GM13977 (cell line): ENCODE data around the gene PRH2.

ENCODE experiments used
- DNase-seq: peaks from one replicate; pipeline ENCODE4 v3.0.0; 2012; ENCODE audit warnings: low spot score
- in situ Hi-C: fragments of 300-500 bp; cut with MboI; formaldehyde crosslinking; loops from one replicate; pipeline ENCODE4 v1.12.0; 2022; ENCODE audit warnings: low sequenced_read_pairs, low pct_unique_long_range_greater_than_20kb, mixed read lengths, inconsistent platforms; ENCODE audit not compliant: unreplicated experiment
- TF ChIP-seq, protein P1 (sequence below): IDR thresholded peaks from 2 replicates; pipeline ENCODE4 v1.5.1; 2012; ENCODE audit warnings: mild to moderate bottlenecking, control low read depth; ENCODE audit not compliant: insufficient read depth; ENCODE audit errors: extremely low read depth, missing control alignments

The PRH2 gene

DNA sequence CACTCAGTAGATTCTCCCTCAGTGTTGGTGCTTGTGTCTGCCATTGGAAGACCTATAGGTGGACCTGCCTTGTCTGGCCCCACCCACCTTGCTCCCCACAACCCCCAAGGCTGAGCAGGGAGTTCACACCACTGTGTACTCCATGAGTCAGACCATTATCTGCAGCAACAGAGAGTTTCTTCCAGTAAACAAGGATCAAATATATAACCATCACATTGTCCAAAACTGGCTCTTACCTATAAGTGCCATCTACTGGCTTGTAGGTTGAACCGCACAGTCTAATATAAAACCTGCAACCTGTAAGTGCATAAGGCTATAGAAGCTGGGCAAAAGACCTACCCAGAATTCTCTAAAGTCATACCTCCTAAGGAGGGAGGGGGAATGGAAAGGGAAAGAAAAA is 27.6 kb upstream of the PRH2 start:
- in situ Hi-C loops = no loop called here
- DNase-seq = no peak
- TF ChIP-seq, protein P1, sequence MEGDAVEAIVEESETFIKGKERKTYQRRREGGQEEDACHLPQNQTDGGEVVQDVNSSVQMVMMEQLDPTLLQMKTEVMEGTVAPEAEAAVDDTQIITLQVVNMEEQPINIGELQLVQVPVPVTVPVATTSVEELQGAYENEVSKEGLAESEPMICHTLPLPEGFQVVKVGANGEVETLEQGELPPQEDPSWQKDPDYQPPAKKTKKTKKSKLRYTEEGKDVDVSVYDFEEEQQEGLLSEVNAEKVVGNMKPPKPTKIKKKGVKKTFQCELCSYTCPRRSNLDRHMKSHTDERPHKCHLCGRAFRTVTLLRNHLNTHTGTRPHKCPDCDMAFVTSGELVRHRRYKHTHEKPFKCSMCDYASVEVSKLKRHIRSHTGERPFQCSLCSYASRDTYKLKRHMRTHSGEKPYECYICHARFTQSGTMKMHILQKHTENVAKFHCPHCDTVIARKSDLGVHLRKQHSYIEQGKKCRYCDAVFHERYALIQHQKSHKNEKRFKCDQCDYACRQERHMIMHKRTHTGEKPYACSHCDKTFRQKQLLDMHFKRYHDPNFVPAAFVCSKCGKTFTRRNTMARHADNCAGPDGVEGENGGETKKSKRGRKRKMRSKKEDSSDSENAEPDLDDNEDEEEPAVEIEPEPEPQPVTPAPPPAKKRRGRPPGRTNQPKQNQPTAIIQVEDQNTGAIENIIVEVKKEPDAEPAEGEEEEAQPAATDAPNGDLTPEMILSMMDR = no peak

DNA sequence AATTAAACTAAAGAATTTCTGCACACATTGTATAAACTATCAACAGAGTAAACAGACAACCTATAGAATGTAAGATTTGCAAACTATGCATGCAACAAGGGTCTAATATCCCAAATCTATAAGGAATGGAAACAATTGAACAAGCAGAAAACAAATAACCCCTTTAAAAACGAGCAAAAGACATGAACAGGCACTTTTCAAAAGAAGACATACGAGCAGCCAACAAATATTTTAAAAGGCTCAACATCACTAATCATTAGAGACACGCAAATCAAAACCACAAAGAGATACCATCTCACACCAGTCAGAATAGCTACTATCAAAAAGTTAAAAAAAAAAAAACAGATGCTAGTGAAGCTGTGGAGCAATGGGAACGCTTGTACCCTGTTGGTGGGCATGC is 24.4 kb upstream of the PRH2 start:
- no peak for DNase-seq
- in situ Hi-C loops = no loop called here
- TF ChIP-seq, protein P1 = no peak

DNA sequence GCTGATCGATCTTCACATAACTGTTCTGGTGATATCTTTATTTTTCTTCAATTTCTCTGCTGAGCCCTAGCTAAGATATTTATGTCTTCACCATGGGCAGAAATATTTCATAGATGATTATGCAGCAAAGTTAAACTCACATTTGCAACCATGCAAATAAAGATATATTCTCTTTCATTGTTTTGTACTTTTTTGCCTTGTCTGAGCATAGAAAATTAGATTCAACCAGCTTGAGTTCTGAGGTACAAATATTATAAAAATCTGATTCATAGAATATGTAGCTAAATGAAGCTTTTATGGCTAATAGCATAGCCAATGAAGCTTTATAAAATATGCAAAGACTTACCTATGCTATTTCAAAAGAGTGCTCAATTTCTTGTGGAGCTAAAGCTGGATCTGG is 19.6 kb upstream of the PRH2 start, which contains the start of gene TAS2R13:
Gene TAS2R13 (minus strand): TSS at position 101 of the 400 bp plus-strand sequence. CDS start 264 bp downstream, outside the sequence.
- in situ Hi-C loops = no loop called here
- no peak for DNase-seq
- TF ChIP-seq, protein P1 = no peak

DNA sequence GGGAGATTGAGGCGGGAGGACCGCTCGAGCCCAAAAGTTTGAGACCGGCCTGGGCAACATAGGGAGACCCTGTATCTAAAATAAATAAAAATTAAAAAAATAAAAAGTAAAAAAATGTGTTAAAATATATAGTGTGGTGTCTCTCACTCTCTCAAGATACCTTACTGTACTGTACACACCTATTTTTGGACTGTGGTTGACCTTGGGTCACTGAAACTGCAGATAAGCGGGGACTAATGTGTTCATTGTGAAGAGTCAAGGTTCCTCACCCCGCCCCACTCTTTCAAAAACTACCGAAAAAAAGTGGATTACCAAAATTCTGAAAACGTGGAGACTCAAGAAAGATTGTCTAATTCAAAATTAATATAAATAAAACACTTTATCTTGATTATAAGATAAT is 18.7 kb upstream of the PRH2 start:
- in situ Hi-C loops = no loop called here
- TF ChIP-seq, protein P1 = no peak
- no peak for DNase-seq

DNA sequence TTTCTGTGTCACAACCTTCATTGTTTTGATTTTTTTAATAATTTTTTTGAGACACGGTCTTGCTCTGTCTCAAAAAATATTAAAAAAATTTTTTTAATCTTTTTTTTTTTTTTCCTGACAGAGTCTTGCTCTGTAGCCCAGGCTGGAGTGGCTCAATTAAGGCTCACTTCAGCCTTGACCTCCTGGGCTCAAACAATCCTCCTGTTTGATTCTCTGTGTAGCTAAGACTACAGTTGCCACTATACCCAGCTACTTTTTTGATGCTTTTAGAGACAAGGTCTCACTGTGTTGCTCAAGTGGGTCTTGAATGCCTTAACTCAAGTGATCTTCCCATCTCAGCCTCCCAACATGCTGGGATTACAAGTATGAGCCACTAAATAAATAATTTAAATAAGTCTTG is 9.2 kb upstream of the PRH2 start:
- in situ Hi-C loops = no loop called here
- TF ChIP-seq, protein P1 = no peak
- no peak for DNase-seq

DNA sequence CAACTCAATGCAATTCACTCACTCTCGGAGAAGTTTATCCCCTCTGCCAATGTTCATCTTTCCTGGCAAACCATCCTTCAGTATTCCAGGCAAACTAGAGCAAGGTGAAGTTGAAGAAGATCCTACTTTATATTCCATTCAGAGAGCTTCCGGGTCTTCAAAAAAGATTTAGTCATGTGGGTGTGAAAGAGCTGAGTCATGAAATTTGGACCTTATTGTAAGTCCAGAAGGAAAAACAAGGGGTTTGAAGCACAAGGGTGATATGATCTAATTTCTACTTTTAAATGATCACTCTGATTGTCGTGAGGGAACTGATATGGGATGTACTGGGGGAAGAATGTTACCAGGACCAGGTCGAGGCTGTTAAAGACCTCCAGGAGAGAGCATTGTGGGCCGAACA is 2.8 kb upstream of the PRH2 start:
- TF ChIP-seq, protein P1 = no peak
- in situ Hi-C loops = no loop called here
- no peak for DNase-seq

DNA sequence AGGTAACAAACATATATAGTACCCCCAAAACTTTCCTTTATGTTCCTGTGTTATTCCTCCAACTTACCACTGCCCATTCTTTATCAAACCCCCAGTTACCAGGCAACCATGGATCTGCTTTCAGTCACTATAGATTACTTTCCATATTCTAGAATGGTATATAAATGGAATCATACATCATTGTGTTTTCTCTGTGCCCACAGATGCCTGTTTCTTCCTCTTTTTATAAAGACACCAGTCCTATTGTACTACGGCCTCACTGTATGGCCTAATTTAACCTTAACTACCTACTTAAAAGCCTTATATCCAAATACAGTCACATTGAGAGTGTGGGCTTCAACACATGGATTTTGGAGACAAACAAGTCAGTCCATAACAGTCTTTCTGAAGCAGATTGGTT is 7.5 kb downstream of the PRH2 start:
- TF ChIP-seq, protein P1 = no peak
- in situ Hi-C loops = no loop called here
- DNase-seq = no peak
